Natural killer cell (primary cell): ENCODE results near the gene GFOD1. TPM values are rescaled to one million over a fixed set of nuclear protein-coding genes. Genes with fewer than 3 reads are reported as not detected.

Experiments
- ATAC-seq, 3 donors: fragments of 150-1000 bp in 2 of 3; fragments of 200-7000 bp in 1 of 3; cut with Tn5 transposase; 1 replicate in 1 of 3; 2 replicates in 2 of 3; pipeline ENCODE4 v1.10.0; 2021; ENCODE audit warnings: mild to moderate bottlenecking in 2 of 3, moderate library complexity in 2 of 3
- DNase-seq, 2 donors: peaks; one replicate each; pipeline versions ENCODE4 v3.0.0 to v3.0.0-alpha.2; 2013 to 2021; ENCODE audit warnings: mixed read lengths in 1 of 2
- H3K27ac ChIP-seq: one replicate; pipeline ENCODE4 v1.5.1; 2013; ENCODE audit warnings: mild to moderate bottlenecking, low read length
- H3K27me3 ChIP-seq: one replicate; pipeline ENCODE4 v1.6.1; 2013; ENCODE audit warnings: low read length; ENCODE audit not compliant: control insufficient read depth, insufficient read depth
- H3K36me3 ChIP-seq: one replicate; pipeline ENCODE4 v1.6.1; 2013; ENCODE audit warnings: low read length; ENCODE audit not compliant: control insufficient read depth, insufficient read depth
- H3K4me1 ChIP-seq: one replicate; pipeline ENCODE4 v1.6.1; 2013; ENCODE audit warnings: low read length; ENCODE audit not compliant: control insufficient read depth, insufficient read depth
- H3K4me3 ChIP-seq: one replicate; pipeline ENCODE4 v1.5.1; 2013; ENCODE audit warnings: low read length
- H3K9me3 ChIP-seq: one replicate; pipeline ENCODE4 v1.6.1; 2013; ENCODE audit warnings: low read length; ENCODE audit not compliant: control insufficient read depth, insufficient read depth
- H3K27ac Mint-ChIP-seq, 2 donors: one replicate each; pipeline ENCODE4 v1.8.0; 2022; ENCODE audit warnings: mild to moderate bottlenecking in 2 of 2, mixed read lengths in 2 of 2, moderate library complexity in 1 of 2
- H3K27me3 Mint-ChIP-seq, 2 donors: one replicate each; pipeline ENCODE4 v1.8.0; 2022; ENCODE audit warnings: low read depth in 2 of 2, mixed read lengths in 2 of 2
- H3K36me3 Mint-ChIP-seq: one replicate; pipeline ENCODE4 v1.8.0; 2022; ENCODE audit warnings: mixed read lengths
- H3K4me1 Mint-ChIP-seq, 2 donors: one replicate each; pipeline ENCODE4 v1.8.0; 2022; ENCODE audit warnings: mixed read lengths in 2 of 2
- H3K4me3 Mint-ChIP-seq: one replicate; pipeline ENCODE4 v1.8.0; 2022; ENCODE audit warnings: mild to moderate bottlenecking, moderate library complexity, mixed read lengths
- H3K9me3 Mint-ChIP-seq, 2 donors: one replicate each; pipeline ENCODE4 v1.8.0; 2022; ENCODE audit warnings: mixed read lengths in 2 of 2
- WGBS: methylation state at CpG from one replicate; pipeline ENCODE4 v1.1.7; 2013; ENCODE audit warnings: missing lambda C conversion rate; ENCODE audit not compliant: insufficient coverage; 5-methylcytosine and 5-hydroxymethylcytosine counted together
- intact Hi-C: fragments of 100-400 bp; cut with micrococcal nuclease; formaldehyde crosslinking; loops from one replicate; pipeline ENCODE4 v1.14.2; 2022
- total RNA-seq, 4 donors: library from RNA; stranded (reverse); fragments of 120-200 nt in 1 of 4; gene quantifications; one replicate each; pipeline versions ENCODE4 v1.2.3 to v1.2.4, GENCODE V29; 2013 to 2022
- TF ChIP-seq, protein P1 (sequence below): fragments of 200-600 bp; IDR thresholded peaks from one replicate; pipeline ENCODE4 v1.8.0; 2022; ENCODE audit warnings: antibody characterized with exemption

GFOD1 gene
- total RNA-seq, 3 donors from 2014 or later (not counting 1 experiment from before 2014, with no cell fraction given) = 59.7 to 74.5 (median 71.2) TPM

DNA sequence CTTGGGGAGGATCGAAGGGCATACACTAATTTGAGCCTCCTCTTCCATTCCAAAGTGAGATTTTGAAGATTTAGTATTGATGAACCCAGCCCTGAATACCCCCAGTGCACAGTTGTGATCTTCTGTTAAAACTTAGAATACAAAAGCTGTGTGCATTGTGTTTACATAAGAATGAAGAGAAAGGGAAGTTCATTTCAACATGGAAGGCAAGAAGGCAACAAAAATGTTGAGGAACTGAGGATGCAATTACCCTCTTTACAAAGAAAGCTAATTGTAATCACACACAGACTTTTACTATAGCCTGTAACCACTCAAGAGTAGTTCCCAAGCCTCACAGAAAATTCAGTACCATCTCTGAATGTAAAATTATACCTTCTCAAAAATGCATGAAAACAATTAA is 49.3 kb downstream of the GFOD1 start:
- ATAC-seq (no peak), DNase-seq (no peak)
- Mint-ChIP-seq H3K4me3 (no peak overlapping the region), H3K9me3 (no peaks in the 10 kb centered on the region), H3K36me3 (no peaks in the 10 kb centered on the region), H3K4me1 (peaks cover 78 to 80% of the 10 kb centered on the region in 2 donors), H3K27ac (peak overlapping the region; percentile 78 to 99), H3K27me3 (no peaks in the 10 kb centered on the region)
- TF ChIP-seq, protein P1, sequence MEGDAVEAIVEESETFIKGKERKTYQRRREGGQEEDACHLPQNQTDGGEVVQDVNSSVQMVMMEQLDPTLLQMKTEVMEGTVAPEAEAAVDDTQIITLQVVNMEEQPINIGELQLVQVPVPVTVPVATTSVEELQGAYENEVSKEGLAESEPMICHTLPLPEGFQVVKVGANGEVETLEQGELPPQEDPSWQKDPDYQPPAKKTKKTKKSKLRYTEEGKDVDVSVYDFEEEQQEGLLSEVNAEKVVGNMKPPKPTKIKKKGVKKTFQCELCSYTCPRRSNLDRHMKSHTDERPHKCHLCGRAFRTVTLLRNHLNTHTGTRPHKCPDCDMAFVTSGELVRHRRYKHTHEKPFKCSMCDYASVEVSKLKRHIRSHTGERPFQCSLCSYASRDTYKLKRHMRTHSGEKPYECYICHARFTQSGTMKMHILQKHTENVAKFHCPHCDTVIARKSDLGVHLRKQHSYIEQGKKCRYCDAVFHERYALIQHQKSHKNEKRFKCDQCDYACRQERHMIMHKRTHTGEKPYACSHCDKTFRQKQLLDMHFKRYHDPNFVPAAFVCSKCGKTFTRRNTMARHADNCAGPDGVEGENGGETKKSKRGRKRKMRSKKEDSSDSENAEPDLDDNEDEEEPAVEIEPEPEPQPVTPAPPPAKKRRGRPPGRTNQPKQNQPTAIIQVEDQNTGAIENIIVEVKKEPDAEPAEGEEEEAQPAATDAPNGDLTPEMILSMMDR = no peak
- Histone ChIP-seq H3K27ac (no peak overlapping the region), H3K36me3 (no peaks in the 10 kb centered on the region), H3K4me1 (peaks cover 34% of the 10 kb centered on the region), H3K27me3 (no peaks in the 10 kb centered on the region), H3K4me3 (no peak overlapping the region), H3K9me3 (no peaks in the 10 kb centered on the region)
- WGBS = 80% methylated on average over 1 of the region's 1 CpG
- intact Hi-C loops = no loop called here

DNA sequence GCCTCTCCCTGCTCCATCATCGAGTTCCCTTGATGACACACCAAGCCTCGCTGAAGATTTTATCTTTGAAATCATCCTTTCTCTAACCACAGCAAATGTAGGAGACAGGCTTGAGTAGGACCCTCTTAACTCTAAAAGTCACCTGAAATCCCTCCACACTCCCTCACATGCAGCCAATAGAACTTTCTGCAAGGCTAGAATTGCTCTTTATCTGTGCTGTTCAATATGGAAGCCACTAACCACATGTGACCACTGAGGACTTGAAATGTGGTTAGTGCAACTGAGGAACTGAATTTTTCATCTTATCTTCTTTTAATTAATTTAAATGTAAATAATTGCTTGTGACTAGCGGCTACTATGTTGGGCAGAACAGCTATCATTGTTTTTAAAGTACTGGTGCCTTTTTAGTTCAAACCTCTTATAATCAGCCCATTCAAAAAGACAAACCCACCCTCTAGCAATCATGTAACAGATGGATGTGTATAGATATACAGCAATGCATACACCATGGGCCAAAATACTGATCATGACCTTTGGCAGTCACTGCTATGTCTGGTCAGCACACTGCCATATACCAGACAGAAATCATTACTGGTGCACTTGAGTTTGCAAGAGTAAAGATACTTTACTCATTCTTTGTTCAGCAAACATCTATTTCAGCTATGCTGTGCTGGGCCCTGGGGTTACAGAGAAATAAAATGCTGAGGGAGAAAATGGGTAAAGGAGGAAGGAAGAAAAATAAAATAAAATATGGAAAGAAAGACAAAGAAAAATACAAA is 50.0 kb downstream of the GFOD1 start:
- Mint-ChIP-seq H3K27ac (peak overlapping the region; percentile 78 to 99), H3K4me1 (peaks cover 80 to 82% of the 10 kb centered on the region in 2 donors), H3K9me3 (no peaks in the 10 kb centered on the region), H3K36me3 (no peaks in the 10 kb centered on the region), H3K27me3 (no peaks in the 10 kb centered on the region), H3K4me3 (peak overlapping the region; percentile 57)
- no peaks in the 10 kb centered on the region for H3K27me3 ChIP-seq
- H3K4me3 ChIP-seq = no peak overlapping the region
- 81% methylated on average over 3 of the region's 3 CpGs for WGBS
- H3K36me3 ChIP-seq = no peaks in the 10 kb centered on the region
- ATAC-seq (no peak), DNase-seq (no peak)
- no peaks in the 10 kb centered on the region for H3K9me3 ChIP-seq
- TF ChIP-seq, protein P1 = no peak
- peaks cover 41% of the 10 kb centered on the region for H3K4me1 ChIP-seq
- H3K27ac ChIP-seq = no peak overlapping the region
- intact Hi-C loops = no loop called here

DNA sequence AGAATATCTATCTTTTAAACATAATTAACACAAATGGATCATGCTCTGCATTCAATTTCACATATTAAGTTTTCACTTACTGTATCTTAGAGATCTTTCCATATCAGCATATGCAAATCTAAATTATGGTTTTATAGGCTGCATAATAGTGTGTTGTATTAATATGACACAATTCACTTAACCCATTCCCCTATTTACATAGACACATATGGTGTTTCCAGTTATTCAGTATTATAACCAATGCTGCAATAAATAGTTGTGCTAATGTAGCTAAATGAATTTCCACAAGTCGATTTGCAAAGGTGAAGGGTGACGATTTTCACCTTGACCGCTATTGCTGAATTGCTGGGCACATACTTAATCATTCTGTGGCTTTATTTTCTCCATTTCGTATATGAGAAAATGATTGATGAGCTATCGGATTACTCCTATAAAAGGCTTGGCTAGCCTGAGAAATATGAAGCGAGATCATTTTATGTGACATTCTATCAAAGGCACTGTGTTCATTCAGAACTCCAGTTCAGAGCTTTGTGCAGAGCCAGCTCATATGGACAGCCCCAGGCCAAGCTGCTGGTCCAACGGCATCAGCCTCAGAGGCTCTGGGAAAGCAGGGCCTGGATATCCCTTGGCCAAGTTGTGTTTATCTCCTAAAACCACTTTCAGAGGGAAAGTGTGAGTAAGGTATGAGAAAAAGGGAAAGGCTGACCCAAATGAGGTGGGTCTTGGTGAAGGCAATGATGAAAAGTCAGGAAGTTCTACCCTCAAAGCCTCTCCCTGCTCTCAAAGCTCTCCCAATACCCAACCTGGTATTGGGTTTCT is 50.8 kb downstream of the GFOD1 start:
- Histone ChIP-seq H3K4me1 (peaks cover 49% of the 10 kb centered on the region), H3K9me3 (no peaks in the 10 kb centered on the region), H3K27me3 (no peaks in the 10 kb centered on the region), H3K36me3 (no peaks in the 10 kb centered on the region), H3K4me3 (no peak overlapping the region), H3K27ac (no peak overlapping the region)
- TF ChIP-seq, protein P1 = no peak
- no peaks in the 10 kb centered on the region for H3K36me3 Mint-ChIP-seq
- 96% methylated on average over 7 of the region's 7 CpGs for WGBS
- H3K27me3 Mint-ChIP-seq = no peaks in the 10 kb centered on the region
- H3K9me3 Mint-ChIP-seq = no peaks in the 10 kb centered on the region
- H3K27ac Mint-ChIP-seq = peak overlapping the region; percentile 98 to 99
- intact Hi-C loops = no loop called here
- peak in 1 of 2 donors; percentile 3 for DNase-seq
- peak overlapping the region; percentile 88 for H3K4me3 Mint-ChIP-seq
- no peak for ATAC-seq
- H3K4me1 Mint-ChIP-seq = peaks cover 84 to 87% of the 10 kb centered on the region in 2 donors
